KMS-11 (cell line): ENCODE measurements around the gene GPA33.

ENCODE experiments used
- H2AFZ ChIP-seq: fragments of 200-600 bp; sonication (generic); 2 replicates; pipeline ENCODE4 v1.6.1; 2016; ENCODE audit warnings: antibody characterized with exemption, mixed run types, low read depth
- H3K27ac ChIP-seq: fragments of 200-600 bp; sonication (generic); 2 replicates; pipeline ENCODE4 v1.6.1; 2016; ENCODE audit warnings: mild to moderate bottlenecking, mixed run types
- H3K27me3 ChIP-seq: fragments of 200-600 bp; sonication (generic); 2 replicates; pipeline ENCODE4 v1.6.1; 2017; ENCODE audit warnings: mild to moderate bottlenecking, low read depth, mixed run types, moderate library complexity; ENCODE audit not compliant: insufficient read depth
- H3K36me3 ChIP-seq: fragments of 200-600 bp; sonication (generic); 2 replicates; pipeline ENCODE4 v1.6.1; 2017; ENCODE audit warnings: mild to moderate bottlenecking, mixed run types; ENCODE audit not compliant: insufficient read depth
- H3K4me1 ChIP-seq: fragments of 200-600 bp; sonication (generic); 2 replicates; pipeline ENCODE4 v1.6.1; 2016; ENCODE audit warnings: mild to moderate bottlenecking, low read depth, mixed run types; ENCODE audit not compliant: poor library complexity, severe bottlenecking
- H3K4me2 ChIP-seq: fragments of 200-600 bp; sonication (generic); 2 replicates; pipeline ENCODE4 v1.7.0; 2016; ENCODE audit warnings: mild to moderate bottlenecking, mixed run types
- H3K4me3 ChIP-seq: fragments of 200-600 bp; sonication (generic); IDR thresholded peaks from 2 replicates; pipeline ENCODE4 v1.6.1; 2017; ENCODE audit warnings: low read depth, low read length, mixed read lengths; ENCODE audit not compliant: insufficient read depth
- H3K79me2 ChIP-seq: fragments of 200-600 bp; sonication (generic); 2 replicates; pipeline ENCODE4 v1.6.1; 2016; ENCODE audit warnings: low read depth, mixed run types; ENCODE audit not compliant: insufficient read depth
- H3K9ac ChIP-seq: fragments of 200-600 bp; sonication (generic); 2 replicates; pipeline ENCODE4 v1.6.1; 2016; ENCODE audit warnings: mild to moderate bottlenecking, mixed run types
- H4K20me1 ChIP-seq: fragments of 200-600 bp; sonication (generic); 2 replicates; pipeline ENCODE4 v1.6.1; 2016; ENCODE audit warnings: mild to moderate bottlenecking, mixed run types; ENCODE audit not compliant: insufficient read depth
- CTCF ChIP-seq: fragments of 200-600 bp; sonication (generic); conservative IDR thresholded peaks from 2 replicates; pipeline ENCODE4 v1.6.1; 2017; ENCODE audit warnings: low read depth, mild to moderate bottlenecking, antibody characterized with exemption, low read length, moderate library complexity, mixed read lengths

Gene GPA33

GRCh38 chr1:167130829-167131510 lies 40.8 kb upstream of the GPA33 start:
- H3K4me1 ChIP-seq, result no peaks in the 10 kb centered on the region
- H2AFZ ChIP-seq, result no peak overlapping the region
- H3K4me3 ChIP-seq, result no peak overlapping the region
- H3K9ac ChIP-seq, result no peak overlapping the region
- TF ChIP-seq CTCF, result no peak
- no peaks in the 10 kb centered on the region for H3K79me2 ChIP-seq
- H3K36me3 ChIP-seq, result no peaks in the 10 kb centered on the region
- no peak overlapping the region for H3K4me2 ChIP-seq
- no peaks in the 10 kb centered on the region for H4K20me1 ChIP-seq
- no peak overlapping the region for H3K27ac ChIP-seq
- H3K27me3 ChIP-seq, result no peaks in the 10 kb centered on the region

GRCh38 chr1:167128261-167129227 lies 38.4 kb upstream of the GPA33 start:
- H3K4me3 ChIP-seq, result no peak overlapping the region
- H2AFZ ChIP-seq, result no peak overlapping the region
- no peaks in the 10 kb centered on the region for H4K20me1 ChIP-seq
- H3K4me1 ChIP-seq, result no peaks in the 10 kb centered on the region
- no peaks in the 10 kb centered on the region for H3K36me3 ChIP-seq
- no peak overlapping the region for H3K9ac ChIP-seq
- no peak; the same call in 1 of the 2 replicates for TF ChIP-seq CTCF
- no peaks in the 10 kb centered on the region for H3K79me2 ChIP-seq
- no peak overlapping the region for H3K27ac ChIP-seq
- H3K27me3 ChIP-seq, result no peaks in the 10 kb centered on the region
- H3K4me2 ChIP-seq, result no peak overlapping the region

GRCh38 chr1:167127661-167128060 lies 37.5 kb upstream of the GPA33 start:
- no peak overlapping the region for H3K27ac ChIP-seq
- H2AFZ ChIP-seq, result no peak overlapping the region
- H3K4me3 ChIP-seq, result no peak overlapping the region
- no peaks in the 10 kb centered on the region for H4K20me1 ChIP-seq
- no peaks in the 10 kb centered on the region for H3K36me3 ChIP-seq
- H3K4me1 ChIP-seq, result no peaks in the 10 kb centered on the region
- no peaks in the 10 kb centered on the region for H3K27me3 ChIP-seq
- TF ChIP-seq CTCF, result no peak
- H3K4me2 ChIP-seq, result no peak overlapping the region
- H3K9ac ChIP-seq, result no peak overlapping the region
- no peaks in the 10 kb centered on the region for H3K79me2 ChIP-seq

- Histone ChIP-seq H3K27ac (no peak overlapping the region), H3K36me3 (no peaks in the 10 kb centered on the region), H3K79me2 (no peaks in the 10 kb centered on the region), H2AFZ (no peak overlapping the region), H3K27me3 (no peaks in the 10 kb centered on the region), H4K20me1 (no peaks in the 10 kb centered on the region), H3K4me3 (no peak overlapping the region), H3K4me1 (no peaks in the 10 kb centered on the region), H3K9ac (no peak overlapping the region), H3K4me2 (no peak overlapping the region)
- no peak for TF ChIP-seq CTCF
Measured at GRCh38 chr1:167127236-167127635, 37.1 kb upstream of the GPA33 start.
